ENCODE measurements around the gene TMEM30B. TPM values are rescaled to one million over a fixed set of nuclear protein-coding genes. Genes with fewer than 3 reads are reported as not detected.

Gene TMEM30B
- total and polyA plus RNA-seq, 2 of the 8 experiments (the other 6 are each of a cell fraction or from before 2014, with no cell fraction given), result 11.2 to 18.7 TPM

- peaks cover 2 to 15% (median 6%) of the 10 kb centered on the region in 4 experiments; a peak in 5 of 7 replicates for H3K4me1 ChIP-seq (replicated peaks in 1 of 4; ENCODE audit: control insufficient read depth in 3 of 4, insufficient read depth in 4 of 4, low read length in 3 of 4)
- no peak overlapping the region for H3K23ac ChIP-seq (ENCODE audit: insufficient read length)
- H4K8ac ChIP-seq (ENCODE audit: extremely low read depth, insufficient read depth, low read length), result no peak overlapping the region
- no peak overlapping the region for H2AK5ac ChIP-seq (ENCODE audit: low read depth, low read length)
- H2BK12ac ChIP-seq (ENCODE audit: low read depth, low read length), result no peak overlapping the region
- H3K23me2 ChIP-seq (ENCODE audit: low read depth, low read length), result no peaks in the 10 kb centered on the region
- H4K20me1 ChIP-seq (replicated peaks in 1 of 2; ENCODE audit: control insufficient read depth in 1 of 2, insufficient read depth in 2 of 2, low read length in 2 of 2), result no peaks in the 10 kb centered on the region
- H2BK15ac ChIP-seq (ENCODE audit: low read length), result no peak overlapping the region
- H3K36me3 ChIP-seq (ENCODE audit: control insufficient read depth in 2 of 4, insufficient read depth in 4 of 4, low read length in 3 of 4), result no peaks in the 10 kb centered on the region
- H3K18ac ChIP-seq (ENCODE audit: extremely low read depth, low read length), result no peak overlapping the region
- H3K56ac ChIP-seq (replicated peaks; ENCODE audit: insufficient read length, low read depth, low read length), result no peak overlapping the region
- H3K27me3 ChIP-seq (replicated peaks in 1 of 4; ENCODE audit: control insufficient read depth in 3 of 4, extremely low read depth in 1 of 4, insufficient read depth in 3 of 4, low read length in 3 of 4), result no peaks in the 10 kb centered on the region
- ChIA-PET POLR2A (ENCODE audit: partially characterized antibody) (no interaction called here), CTCF (ENCODE audit: partially characterized antibody) (interaction anchor here (0.6 to 1.4 kb wide), 2 partner anchors 18 to 267 kb away, joined by 3 to 6 read pairs; no protein-coding TSS in a partner anchor)
- no peak overlapping the region for H3K14ac ChIP-seq (ENCODE audit: insufficient read length)
- H2BK5ac ChIP-seq (ENCODE audit: low read depth, low read length), result no peak overlapping the region
- H3K4me2 ChIP-seq (ENCODE audit: insufficient read depth in 1 of 2, low read depth in 2 of 2, low read length in 2 of 2), result no peak overlapping the region
- no peak overlapping the region for H3K4ac ChIP-seq (replicated peaks; ENCODE audit: insufficient read length, low read depth, low read length)
- no peaks in the 10 kb centered on the region for H3K79me1 ChIP-seq (ENCODE audit: low read depth, low read length)
- H3K9ac ChIP-seq (replicated peaks in 1 of 4; ENCODE audit: extremely low read depth in 1 of 4, low read depth in 3 of 4, low read length in 3 of 4), result no peak overlapping the region
- H4K5ac ChIP-seq (ENCODE audit: insufficient read length, low read depth, low read length), result no peak overlapping the region
- FAIRE-seq (no peak), DNase-seq (ENCODE audit: low read depth in 1 of 2, low spot score in 2 of 2) (no peak)
- no peak overlapping the region for H2AFZ ChIP-seq (ENCODE audit: low read length)
- no peaks in the 10 kb centered on the region for H3K79me2 ChIP-seq (ENCODE audit: control insufficient read depth in 1 of 2, insufficient read depth in 2 of 2, low read length in 2 of 2)
- no peak overlapping the region for H3K4me3 ChIP-seq (ENCODE audit: extremely low read depth in 1 of 4, insufficient read depth in 2 of 4, low read depth in 3 of 4, low read length in 4 of 4)
- no peak overlapping the region for H3K27ac ChIP-seq (ENCODE audit: low read depth, low read length)
- H2BK20ac ChIP-seq (ENCODE audit: low read length), result no peak overlapping the region
- no peak overlapping the region for H2BK120ac ChIP-seq (replicated peaks; ENCODE audit: low read depth, low read length)
- H4K91ac ChIP-seq (replicated peaks; ENCODE audit: insufficient read length, low read length), result no peak overlapping the region
- no peaks in the 10 kb centered on the region for H3K9me3 ChIP-seq (ENCODE audit: insufficient read depth in 2 of 2, low read depth in 1 of 2, low read length in 1 of 2)
- 94% methylated on average over 2 of the region's 2 CpGs; no CpG with 5 or more reads in 1 of the 2 experiments for WGBS, 2 experiments (ENCODE audit: extremely low coverage in 1 of 2, insufficient coverage in 1 of 2, insufficient read length in 1 of 2, insufficient replicate concordance in 2 of 2, low coverage in 1 of 2, low lambda C conversion rate in 2 of 2, missing lambda C conversion rate in 1 of 2)
- TF ChIP-seq SIN3A (conservative IDR thresholded peaks at IDR 0.05 in 1 of 2, IDR thresholded peaks at IDR 0.05 in 1 of 2; ENCODE audit: low read depth in 1 of 2, low read length in 2 of 2) (no peak), BRCA1 (IDR thresholded peaks at IDR 0.05; ENCODE audit: low read depth, low read length) (no peak), RXRA (IDR thresholded peaks at IDR 0.05; ENCODE audit: insufficient read depth, low read depth, low read length) (no peak), FOSL1 (IDR thresholded peaks at IDR 0.05; ENCODE audit: insufficient read depth, low read depth, low read length) (no peak), KDM1A (IDR thresholded peaks at IDR 0.05; ENCODE audit: borderline replicate concordance, low read length) (no peak), E2F6 (IDR thresholded peaks at IDR 0.05) (no peak), SRF (IDR thresholded peaks at IDR 0.05; ENCODE audit: low read depth, low read length) (no peak), GABPA (IDR thresholded peaks at IDR 0.05; ENCODE audit: borderline replicate concordance, insufficient read depth, low read length) (no peak), POLR2AphosphoS5 (IDR thresholded peaks at IDR 0.05; ENCODE audit: low read depth, low read length) (no peak), CEBPB (IDR thresholded peaks at IDR 0.05; ENCODE audit: low read depth, low read length) (no peak), JUND (IDR thresholded peaks at IDR 0.05; ENCODE audit: low read length) (no peak), MAX (IDR thresholded peaks at IDR 0.05) (no peak), ZNF274 (IDR thresholded peaks at IDR 0.05; ENCODE audit: borderline replicate concordance, extremely low read depth, low read length) (no peak)
Observed at GRCh38 chr14:61234215-61234916, 46.8 kb downstream of the TMEM30B start.

Data from H1 (cell line).